ENCODE data around the gene SLC66A3.

The SLC66A3 gene

GRCh38 chr2:11134349-11134748 lies 20.9 kb upstream of the SLC66A3 start:
- no peak for DNase-seq

- no peak for DNase-seq
Measured at GRCh38 chr2:11140492-11140891, 14.8 kb upstream of the SLC66A3 start.

- no peak for DNase-seq
Measured at GRCh38 chr2:11141319-11141718, 13.9 kb upstream of the SLC66A3 start.

GRCh38 chr2:11142330-11142729 lies 12.9 kb upstream of the SLC66A3 start:
- no peak for DNase-seq

- no peak for DNase-seq
Measured at GRCh38 chr2:11142987-11143386, 12.3 kb upstream of the SLC66A3 start.

GRCh38 chr2:11144077-11144737 lies 11.1 kb upstream of the SLC66A3 start:
- DNase-seq = no peak

- DNase-seq = no peak
Measured at GRCh38 chr2:11144738-11145079, 10.6 kb upstream of the SLC66A3 start.

- DNase-seq = no peak
Measured at GRCh38 chr2:11145350-11145749, 9.9 kb upstream of the SLC66A3 start.

GRCh38 chr2:11146076-11146475 lies 9.2 kb upstream of the SLC66A3 start:
- DNase-seq = no peak

- DNase-seq = no peak
Measured at GRCh38 chr2:11147263-11147662, 8.0 kb upstream of the SLC66A3 start.

- DNase-seq = no peak
Measured at GRCh38 chr2:11152591-11152990, 2.7 kb upstream of the SLC66A3 start.

- DNase-seq = peak in 6 of 51 donors; percentile 42 to 64 (median 49)
Measured at GRCh38 chr2:11154016-11154922, 998 bp upstream of the SLC66A3 start.

- peak; percentile 34 to 99 (median 92) for DNase-seq
Measured at GRCh38 chr2:11154923-11155380, 315 bp upstream of the SLC66A3 start.

- DNase-seq = no peak
Measured at GRCh38 chr2:11156396-11157075, 1.3 kb downstream of the SLC66A3 start.

- DNase-seq = no peak
Measured at GRCh38 chr2:11157296-11157695, 2.0 kb downstream of the SLC66A3 start.

GRCh38 chr2:11157731-11158130 lies 2.5 kb downstream of the SLC66A3 start:
- DNase-seq = no peak

GRCh38 chr2:11158916-11159573 lies 3.8 kb downstream of the SLC66A3 start:
- no peak for DNase-seq

- no peak for DNase-seq
Measured at GRCh38 chr2:11159574-11160170, 4.4 kb downstream of the SLC66A3 start.

- no peak for DNase-seq
Measured at GRCh38 chr2:11160256-11160655, 5.0 kb downstream of the SLC66A3 start.

GRCh38 chr2:11160731-11161455 lies 5.6 kb downstream of the SLC66A3 start:
- no peak for DNase-seq

GRCh38 chr2:11161747-11162146 lies 6.5 kb downstream of the SLC66A3 start:
- DNase-seq = no peak

Measured in hypothalamus (tissue), 51 donors.